Activated CD4-positive, alpha-beta T cell treated with anti-CD3 and anti-CD28 coated beads, Interleukin-2, amount 50 U/mL, for 24 hours (primary cell): ENCODE results near the gene CCDC148.

Experiments
- DNase-seq, 2 donors: peaks; one replicate each; pipeline ENCODE4 v3.0.0-alpha.2; 2020; ENCODE audit warnings: low read depth in 1 of 2, low spot score in 1 of 2

The CCDC148 gene

GRCh38 chr2:158456309-158457066 is at the start of gene CCDC148, which contains the start of gene PKP4:
CCDC148 (minus strand) TSS chr2:158456753; CDS start chr2:158456439, 314 bp downstream.
PKP4 (plus strand) TSS chr2:158456952; CDS start chr2:158533185, 76,233 bp downstream.
- peak; percentile 72 to 85 for DNase-seq

- no peak for DNase-seq
Measured at GRCh38 chr2:158505448-158505934, 48.9 kb upstream of the CCDC148 start.

DNA sequence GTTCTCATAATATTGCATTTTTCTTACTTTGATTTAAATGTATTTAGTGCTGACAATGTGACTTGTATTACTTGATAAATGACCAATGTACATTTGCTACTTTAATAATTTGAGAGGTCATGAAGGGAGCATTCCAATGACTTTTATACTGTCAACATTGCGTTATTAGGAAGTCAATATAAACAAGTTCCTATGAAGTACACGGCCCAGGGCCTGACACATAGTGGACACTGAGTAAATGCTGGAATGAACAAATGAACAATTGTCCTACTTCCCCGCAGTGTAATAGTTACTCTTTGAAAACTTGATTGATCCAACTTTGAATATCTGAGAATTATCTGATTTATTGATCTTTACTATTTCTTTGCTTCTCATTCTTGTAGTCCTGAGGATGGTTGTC is 47.5 kb upstream of the CCDC148 start:
- DNase-seq: no peak

DNA sequence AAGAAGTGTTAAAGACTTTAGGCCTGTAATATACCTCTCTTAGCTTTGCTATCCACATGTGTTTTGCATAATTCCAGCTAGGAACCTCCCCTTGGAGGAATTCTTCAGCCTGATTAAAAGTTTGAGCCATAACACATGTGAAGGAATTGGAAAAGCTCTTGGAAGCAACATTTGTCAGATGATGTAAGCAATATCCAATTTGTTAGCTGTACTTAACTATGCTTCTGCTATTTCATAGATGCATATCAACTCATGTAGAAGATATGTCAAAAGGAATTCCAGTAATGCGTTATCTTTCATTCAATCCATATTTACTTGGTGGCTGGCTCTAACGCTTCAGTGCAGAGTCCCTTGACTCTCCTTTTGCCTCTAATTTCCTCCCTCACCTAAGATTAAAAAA is 46.4 kb upstream of the CCDC148 start:
- no peak for DNase-seq

- no peak for DNase-seq
Measured at GRCh38 chr2:158501301-158501700, 44.7 kb upstream of the CCDC148 start.

GRCh38 chr2:158500333-158500732 is 43.8 kb upstream of the CCDC148 start:
- DNase-seq: no peak

- no peak for DNase-seq
Measured at GRCh38 chr2:158499383-158499782, 42.8 kb upstream of the CCDC148 start.

DNA sequence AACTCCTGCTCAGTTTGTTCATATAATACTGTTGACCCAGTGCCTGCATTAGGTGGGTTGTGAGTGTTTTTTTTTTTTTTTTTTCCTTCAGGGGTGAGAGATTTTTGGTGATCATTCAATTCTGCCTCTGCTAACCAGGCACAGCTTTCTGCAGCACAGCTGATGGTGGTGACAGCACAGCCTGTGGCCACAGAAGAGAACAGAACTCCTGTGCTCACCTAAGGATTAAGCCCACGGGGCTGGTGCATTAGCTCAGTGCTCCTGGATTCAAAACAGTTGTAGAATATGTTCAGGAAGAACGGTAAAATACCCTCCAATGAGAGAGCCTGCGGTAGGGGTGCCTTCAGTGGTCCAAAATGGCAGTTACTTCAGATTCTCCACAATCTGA is 42.2 kb upstream of the CCDC148 start:
- DNase-seq: no peak

DNA sequence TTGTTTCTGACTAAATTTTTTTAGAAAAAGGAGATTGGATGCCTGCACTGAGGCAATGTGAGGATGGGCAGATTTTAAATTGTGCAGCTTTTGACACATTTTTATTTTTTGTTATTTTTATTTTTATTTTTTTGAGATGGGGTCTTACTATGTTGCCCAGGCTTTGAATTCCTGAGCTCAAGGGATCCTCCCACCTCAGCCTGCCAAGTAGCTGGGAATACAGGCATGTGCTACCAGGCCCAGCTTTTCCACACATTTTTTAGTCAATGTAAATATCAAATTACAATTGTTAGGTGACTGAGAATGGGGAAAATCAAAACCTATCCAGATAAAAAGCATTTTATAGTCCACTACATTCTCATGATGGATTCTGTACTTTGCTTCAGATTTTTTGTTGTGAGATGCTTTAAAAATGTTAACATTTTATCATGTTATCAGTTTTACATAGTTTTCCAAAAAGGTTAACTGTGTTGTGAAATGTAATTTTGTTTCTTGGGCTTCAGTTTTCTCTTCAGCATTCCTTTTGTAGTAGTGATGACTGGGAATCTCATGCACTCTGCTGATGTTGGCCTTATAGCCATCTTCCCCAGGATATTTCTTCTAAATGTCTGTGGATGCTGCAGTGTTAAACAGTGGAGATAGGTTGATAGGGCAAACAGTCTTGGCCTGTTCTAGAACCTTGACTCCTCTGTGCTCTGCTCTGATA is 41.6 kb upstream of the CCDC148 start:
- DNase-seq: no peak

GRCh38 chr2:158497486-158497885 is 40.9 kb upstream of the CCDC148 start:
- DNase-seq: no peak

- no peak for DNase-seq
Measured at GRCh38 chr2:158496986-158497385, 40.4 kb upstream of the CCDC148 start.

DNA sequence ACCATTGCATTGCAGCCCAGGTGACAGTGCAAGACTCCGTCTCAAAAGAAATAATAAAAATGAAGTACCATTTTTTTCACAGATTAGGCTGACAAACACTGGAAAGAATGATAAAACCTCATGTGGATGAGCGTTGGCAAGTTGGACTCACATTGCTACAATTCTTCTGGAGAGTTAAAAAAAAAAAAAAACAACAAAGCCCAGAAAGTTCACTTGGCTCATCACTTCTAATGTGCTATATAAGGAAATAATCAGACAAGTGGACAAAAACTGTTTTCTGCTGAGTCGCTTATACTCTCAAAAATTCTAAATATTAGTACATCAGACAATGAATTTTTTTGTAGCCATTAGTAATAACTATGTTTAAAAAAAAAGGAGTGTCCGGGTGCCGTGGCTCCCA is 38.6 kb upstream of the CCDC148 start:
- no peak for DNase-seq

- no peak for DNase-seq
Measured at GRCh38 chr2:158493458-158493857, 36.9 kb upstream of the CCDC148 start.

GRCh38 chr2:158491072-158491471 is 34.5 kb upstream of the CCDC148 start:
- DNase-seq: no peak

DNA sequence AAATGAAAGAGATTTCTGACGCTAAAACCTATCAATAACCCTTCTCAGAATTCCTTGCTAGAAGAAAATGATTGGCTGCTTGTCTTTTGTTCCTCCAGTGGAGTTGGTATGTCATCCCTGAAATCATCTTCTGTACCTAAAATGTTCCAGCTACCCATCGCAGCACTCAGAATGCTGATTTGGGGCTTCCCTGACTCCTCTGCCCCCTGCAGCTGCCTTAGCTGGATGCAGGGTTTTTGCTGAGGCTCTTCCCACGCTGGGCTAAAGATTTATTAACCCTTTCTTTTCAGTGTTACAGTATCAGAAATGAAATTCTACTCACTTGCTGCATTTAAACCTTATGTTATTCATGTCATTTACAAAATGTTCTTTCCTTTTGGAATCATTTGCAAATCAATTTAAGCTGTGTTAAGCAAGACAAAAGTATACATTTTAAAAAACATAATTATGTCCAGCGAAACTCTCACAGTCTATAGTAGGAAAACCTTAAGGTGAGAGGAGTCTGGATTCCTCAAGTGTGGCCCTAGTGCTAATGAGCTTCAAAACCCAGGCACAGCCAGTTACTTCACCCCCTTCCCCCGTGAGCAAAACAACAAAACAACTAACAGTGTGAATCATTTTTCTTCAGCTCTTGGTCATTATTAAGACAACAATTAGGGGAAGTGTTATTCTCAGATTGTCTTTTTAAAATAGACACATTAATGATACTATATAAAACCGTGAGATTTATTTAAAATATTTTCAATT is 33.0 kb upstream of the CCDC148 start:
- no peak for DNase-seq

DNA sequence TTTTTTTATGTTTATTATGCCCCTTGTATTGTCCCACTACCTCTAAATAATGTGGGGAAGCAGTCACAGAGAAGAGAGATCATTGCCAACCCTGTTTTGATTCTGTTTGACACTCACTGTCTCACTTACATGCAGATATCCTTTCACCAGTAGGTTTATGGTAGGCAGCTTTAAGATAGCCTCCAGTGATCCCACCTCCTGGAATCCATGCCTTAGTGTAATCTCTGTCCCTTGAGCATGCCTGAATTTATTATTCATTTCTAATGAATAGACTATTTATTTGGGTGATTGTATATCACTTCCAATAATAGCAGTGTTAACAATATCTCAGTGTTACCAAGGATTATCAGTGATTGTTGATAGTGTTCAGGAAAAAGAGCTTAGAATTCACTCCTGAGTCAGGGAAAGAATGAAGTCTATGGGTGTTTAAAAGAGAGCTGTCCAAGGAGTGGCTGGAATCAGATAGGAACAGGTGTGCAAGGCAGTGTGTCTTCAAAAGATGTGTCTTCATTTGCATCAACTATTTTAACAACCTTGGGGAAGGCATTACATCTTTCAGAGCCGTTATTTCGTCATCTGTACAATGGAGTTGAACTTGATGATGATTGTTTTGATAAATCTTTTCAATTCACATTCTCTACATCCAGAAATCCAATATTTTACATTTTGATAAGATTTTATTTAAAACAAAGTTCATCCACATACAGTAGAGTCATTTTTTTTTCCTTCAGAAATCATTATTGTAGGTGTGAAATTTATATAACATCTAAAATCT is 32.1 kb upstream of the CCDC148 start:
- DNase-seq: no peak

DNA sequence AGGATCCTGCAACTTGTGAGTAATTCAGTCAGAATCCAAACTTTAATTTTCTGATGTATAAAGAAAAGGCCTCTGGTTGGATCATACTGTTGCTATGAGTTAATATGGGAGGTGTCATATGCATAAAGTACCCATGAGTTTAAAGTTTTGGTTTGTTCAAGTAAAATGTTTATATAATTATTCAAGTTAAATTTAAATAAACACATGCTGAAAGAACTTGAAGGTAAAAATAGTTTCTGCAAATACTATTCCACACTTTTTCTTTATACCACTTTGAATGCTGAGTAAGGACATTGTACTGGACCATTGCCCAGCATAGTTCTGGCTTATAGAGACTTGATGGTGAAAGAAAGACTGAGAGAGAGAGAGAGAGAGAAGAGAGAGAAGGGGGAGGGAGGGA is 30.9 kb upstream of the CCDC148 start:
- no peak for DNase-seq

- no peak for DNase-seq
Measured at GRCh38 chr2:158486970-158487325, 30.4 kb upstream of the CCDC148 start.

- DNase-seq: no peak
Measured at GRCh38 chr2:158486150-158486969, 29.8 kb upstream of the CCDC148 start.

- no peak for DNase-seq
Measured at GRCh38 chr2:158484892-158485556, 28.5 kb upstream of the CCDC148 start.
